GM12875 (cell line): ENCODE results near the gene PARD3B.

Experiments used
- H3K4me3 ChIP-seq: one replicate; pipeline ENCODE4 v1.5.1; 2011; ENCODE audit warnings: low read depth, low read length, control low read depth
- CTCF ChIP-seq: IDR thresholded peaks from 2 replicates; pipeline ENCODE4 v1.5.1; 2011; ENCODE audit warnings: low read depth, mild to moderate bottlenecking, control low read depth, inconsistent platforms, low read length, moderate library complexity, borderline replicate concordance; ENCODE audit not compliant: insufficient read depth

The PARD3B gene

GRCh38 chr2:204539019-204539385, 6.3 kb upstream of the PARD3B start:
- no peak overlapping the region for H3K4me3 ChIP-seq
- TF ChIP-seq CTCF: no peak

GRCh38 chr2:204541637-204542036, 3.6 kb upstream of the PARD3B start:
- no peak overlapping the region for H3K4me3 ChIP-seq
- no peak for TF ChIP-seq CTCF

GRCh38 chr2:204542982-204543608, 2.2 kb upstream of the PARD3B start:
- TF ChIP-seq CTCF: no peak
- no peak overlapping the region for H3K4me3 ChIP-seq

- TF ChIP-seq CTCF: no peak
- no peak overlapping the region for H3K4me3 ChIP-seq
Measured at GRCh38 chr2:204545861-204546735, 823 bp downstream of the PARD3B start.

- no peak for TF ChIP-seq CTCF
Measured at GRCh38 chr2:204550751-204551511, 5.7 kb downstream of the PARD3B start.

DNA sequence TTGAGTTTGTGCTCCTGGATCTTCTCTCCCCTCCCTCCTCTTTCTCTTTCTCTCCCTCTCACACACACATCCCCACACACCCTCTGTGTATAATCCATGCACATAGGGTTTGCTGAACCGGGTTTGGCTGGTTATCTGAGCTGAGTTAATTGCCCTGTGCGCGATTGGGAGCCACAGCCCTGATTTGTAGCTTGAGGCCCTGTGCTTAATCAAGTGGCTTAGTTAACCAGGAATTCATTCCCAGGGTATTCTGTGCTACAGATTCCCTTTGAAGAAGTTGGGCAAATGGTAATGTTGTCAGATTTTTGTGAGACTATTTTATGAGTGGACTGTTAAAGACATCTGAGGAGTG, 6.2 kb downstream of the PARD3B start:
- TF ChIP-seq CTCF: no peak
- no peak overlapping the region for H3K4me3 ChIP-seq

More at GRCh38 chr2:204550751-204551511, 5.7 kb downstream of the PARD3B start:
- no peak overlapping the region for H3K4me3 ChIP-seq
